Nephron progenitor cell (in vitro differentiated cells): ENCODE results near the gene SMYD1.

Source experiments
- DNase-seq: peaks from one replicate; pipeline ENCODE4 v3.0.0; 2021
- H3K27ac Mint-ChIP-seq: 2 replicates; pipeline ENCODE4 v1.8.0; 2021; ENCODE audit warnings: mild to moderate bottlenecking, moderate library complexity, mixed read lengths
- H3K27me3 Mint-ChIP-seq: 2 replicates; pipeline ENCODE4 v1.8.0; 2021; ENCODE audit warnings: mild to moderate bottlenecking, low read depth, mixed read lengths; ENCODE audit not compliant: poor library complexity
- H3K36me3 Mint-ChIP-seq: 2 replicates; pipeline ENCODE4 v1.8.0; 2021; ENCODE audit warnings: low read depth, mixed read lengths
- H3K4me1 Mint-ChIP-seq: 2 replicates; pipeline ENCODE4 v1.8.0; 2021; ENCODE audit warnings: mixed read lengths
- H3K4me3 Mint-ChIP-seq: 2 replicates; pipeline ENCODE4 v1.8.0; 2021; ENCODE audit warnings: mild to moderate bottlenecking, moderate library complexity, mixed read lengths
- H3K9me3 Mint-ChIP-seq: 2 replicates; pipeline ENCODE4 v1.8.0; 2021; ENCODE audit warnings: mild to moderate bottlenecking, moderate library complexity, mixed read lengths
- TF ChIP-seq, protein P1 (sequence below): fragments of 200-600 bp; sonication (generic); IDR thresholded peaks from 2 replicates; pipeline ENCODE4 v1.5.0; 2021; ENCODE audit warnings: antibody characterized with exemption

The SMYD1 gene

DNA sequence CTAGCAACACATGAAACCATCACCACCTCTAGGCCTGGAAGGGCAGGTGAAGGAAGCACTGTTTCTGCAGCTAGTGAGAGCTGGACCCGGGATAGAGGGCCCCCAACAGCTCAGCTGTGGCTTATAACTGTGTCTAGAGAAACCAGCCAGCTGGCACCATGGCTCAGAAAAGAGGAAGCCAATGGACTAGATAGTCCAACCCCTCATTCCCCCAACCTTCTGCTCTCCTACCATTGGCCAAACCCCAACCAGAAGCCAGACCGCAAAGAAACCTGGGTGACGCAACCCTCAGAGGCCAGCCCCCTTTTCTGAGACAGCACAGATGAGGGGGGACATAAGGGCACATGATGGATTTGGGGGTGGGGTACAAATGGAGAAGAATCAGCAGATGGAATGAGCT lies 24.3 kb downstream of the SMYD1 start:
- H3K27me3 Mint-ChIP-seq, result peaks cover 2% of the 10 kb centered on the region
- no peak overlapping the region for H3K27ac Mint-ChIP-seq
- no peak overlapping the region for H3K4me3 Mint-ChIP-seq
- H3K36me3 Mint-ChIP-seq, result no peaks in the 10 kb centered on the region
- DNase-seq, result no peak
- H3K9me3 Mint-ChIP-seq, result no peaks in the 10 kb centered on the region
- H3K4me1 Mint-ChIP-seq, result peaks cover 14% of the 10 kb centered on the region
- TF ChIP-seq, protein P1, sequence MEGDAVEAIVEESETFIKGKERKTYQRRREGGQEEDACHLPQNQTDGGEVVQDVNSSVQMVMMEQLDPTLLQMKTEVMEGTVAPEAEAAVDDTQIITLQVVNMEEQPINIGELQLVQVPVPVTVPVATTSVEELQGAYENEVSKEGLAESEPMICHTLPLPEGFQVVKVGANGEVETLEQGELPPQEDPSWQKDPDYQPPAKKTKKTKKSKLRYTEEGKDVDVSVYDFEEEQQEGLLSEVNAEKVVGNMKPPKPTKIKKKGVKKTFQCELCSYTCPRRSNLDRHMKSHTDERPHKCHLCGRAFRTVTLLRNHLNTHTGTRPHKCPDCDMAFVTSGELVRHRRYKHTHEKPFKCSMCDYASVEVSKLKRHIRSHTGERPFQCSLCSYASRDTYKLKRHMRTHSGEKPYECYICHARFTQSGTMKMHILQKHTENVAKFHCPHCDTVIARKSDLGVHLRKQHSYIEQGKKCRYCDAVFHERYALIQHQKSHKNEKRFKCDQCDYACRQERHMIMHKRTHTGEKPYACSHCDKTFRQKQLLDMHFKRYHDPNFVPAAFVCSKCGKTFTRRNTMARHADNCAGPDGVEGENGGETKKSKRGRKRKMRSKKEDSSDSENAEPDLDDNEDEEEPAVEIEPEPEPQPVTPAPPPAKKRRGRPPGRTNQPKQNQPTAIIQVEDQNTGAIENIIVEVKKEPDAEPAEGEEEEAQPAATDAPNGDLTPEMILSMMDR, result no peak

DNA sequence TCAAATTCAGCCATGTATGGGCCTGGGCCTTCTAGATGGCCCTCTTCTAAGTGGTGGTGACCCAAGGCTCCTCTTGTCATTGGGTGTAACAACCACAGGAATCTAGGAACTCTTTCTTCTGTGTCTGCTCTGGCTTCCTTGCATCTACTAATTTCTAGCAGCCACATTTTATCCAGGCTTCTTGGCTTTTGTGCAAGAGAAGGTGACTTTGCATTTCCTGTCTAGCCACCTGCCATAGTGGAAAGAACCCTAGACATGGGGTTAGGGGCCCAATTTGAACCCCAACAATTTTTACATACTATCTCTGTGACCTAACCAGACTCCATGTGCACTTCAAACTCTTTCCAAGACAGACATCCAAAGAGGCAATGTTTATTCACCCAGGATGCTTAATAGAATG lies 25.1 kb downstream of the SMYD1 start:
- Mint-ChIP-seq H3K4me3 (no peak overlapping the region), H3K4me1 (peaks cover 14% of the 10 kb centered on the region), H3K36me3 (no peaks in the 10 kb centered on the region), H3K27ac (no peak overlapping the region), H3K27me3 (peaks cover 4% of the 10 kb centered on the region), H3K9me3 (no peaks in the 10 kb centered on the region)
- TF ChIP-seq, protein P1, result no peak
- no peak for DNase-seq

DNA sequence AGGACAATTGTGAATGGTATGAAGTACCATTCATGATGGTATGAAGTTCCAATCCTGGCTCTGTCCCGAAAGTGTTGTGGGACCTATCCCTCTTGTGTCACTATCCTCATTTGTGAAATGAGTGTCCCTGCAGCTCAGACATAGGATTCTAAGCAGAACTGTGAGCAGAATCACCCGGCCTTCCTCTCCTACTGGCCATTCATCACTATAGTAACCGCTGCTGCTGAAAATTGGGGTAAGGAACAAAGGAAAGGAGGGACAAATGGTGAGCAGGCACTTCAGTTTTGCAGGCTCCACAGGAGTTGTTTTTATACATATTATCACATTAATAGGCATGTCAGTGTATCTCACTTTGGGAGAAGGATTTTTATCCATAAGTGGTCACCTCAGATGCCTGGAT lies 27.4 kb downstream of the SMYD1 start:
- no peaks in the 10 kb centered on the region for H3K36me3 Mint-ChIP-seq
- no peak for DNase-seq
- no peaks in the 10 kb centered on the region for H3K9me3 Mint-ChIP-seq
- peaks cover 17% of the 10 kb centered on the region for H3K4me1 Mint-ChIP-seq
- no peak overlapping the region for H3K4me3 Mint-ChIP-seq
- peaks cover 4% of the 10 kb centered on the region for H3K27me3 Mint-ChIP-seq
- TF ChIP-seq, protein P1, result no peak
- no peak overlapping the region for H3K27ac Mint-ChIP-seq

DNA sequence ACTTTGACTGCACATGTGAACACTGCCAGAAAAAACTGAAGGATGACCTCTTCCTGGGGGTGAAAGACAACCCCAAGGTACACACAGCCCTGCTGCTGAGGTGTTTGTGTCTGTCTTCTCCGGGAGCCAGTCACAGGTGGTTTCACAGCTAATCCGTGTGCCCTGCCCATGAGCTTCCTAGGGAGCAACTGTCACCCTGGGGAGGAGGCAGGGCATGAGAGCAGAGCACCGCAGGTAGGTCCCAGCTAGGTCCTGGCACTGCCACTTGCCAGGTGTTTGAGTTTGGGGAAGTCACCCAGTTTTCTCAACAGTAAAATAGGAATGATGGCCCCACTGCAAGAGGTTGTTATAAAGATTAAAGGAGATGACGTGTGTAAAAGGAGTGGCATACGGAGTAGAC lies 29.1 kb downstream of the SMYD1 start:
- TF ChIP-seq, protein P1, result no peak
- Mint-ChIP-seq H3K27me3 (peaks cover 4% of the 10 kb centered on the region), H3K9me3 (no peaks in the 10 kb centered on the region), H3K36me3 (no peaks in the 10 kb centered on the region), H3K27ac (no peak overlapping the region), H3K4me3 (no peak overlapping the region), H3K4me1 (peaks cover 13% of the 10 kb centered on the region)
- DNase-seq, result no peak

DNA sequence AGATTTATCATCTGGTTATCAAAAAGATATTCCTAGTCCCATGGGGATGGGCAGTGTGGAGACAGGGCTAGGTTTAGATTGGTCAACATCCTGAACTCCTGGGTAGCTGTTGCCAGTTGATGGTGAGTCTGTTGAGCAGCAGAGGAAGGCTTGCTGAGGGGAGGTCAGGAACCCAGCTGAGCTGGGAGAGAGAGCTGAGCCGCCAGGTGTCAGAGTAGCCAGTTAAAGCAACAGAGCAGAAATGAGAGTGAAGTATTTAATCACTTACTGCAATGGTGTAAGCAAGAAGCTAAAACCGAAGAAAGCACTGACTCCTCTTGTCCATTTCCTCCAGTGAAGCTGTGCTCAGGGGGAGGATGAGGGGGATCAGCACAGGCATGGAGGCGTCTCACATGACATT lies 29.6 kb downstream of the SMYD1 start:
- no peaks in the 10 kb centered on the region for H3K36me3 Mint-ChIP-seq
- TF ChIP-seq, protein P1, result no peak
- no peak overlapping the region for H3K4me3 Mint-ChIP-seq
- H3K27me3 Mint-ChIP-seq, result peaks cover 4% of the 10 kb centered on the region
- DNase-seq, result no peak
- no peaks in the 10 kb centered on the region for H3K9me3 Mint-ChIP-seq
- H3K4me1 Mint-ChIP-seq, result peaks cover 13% of the 10 kb centered on the region
- H3K27ac Mint-ChIP-seq, result no peak overlapping the region

DNA sequence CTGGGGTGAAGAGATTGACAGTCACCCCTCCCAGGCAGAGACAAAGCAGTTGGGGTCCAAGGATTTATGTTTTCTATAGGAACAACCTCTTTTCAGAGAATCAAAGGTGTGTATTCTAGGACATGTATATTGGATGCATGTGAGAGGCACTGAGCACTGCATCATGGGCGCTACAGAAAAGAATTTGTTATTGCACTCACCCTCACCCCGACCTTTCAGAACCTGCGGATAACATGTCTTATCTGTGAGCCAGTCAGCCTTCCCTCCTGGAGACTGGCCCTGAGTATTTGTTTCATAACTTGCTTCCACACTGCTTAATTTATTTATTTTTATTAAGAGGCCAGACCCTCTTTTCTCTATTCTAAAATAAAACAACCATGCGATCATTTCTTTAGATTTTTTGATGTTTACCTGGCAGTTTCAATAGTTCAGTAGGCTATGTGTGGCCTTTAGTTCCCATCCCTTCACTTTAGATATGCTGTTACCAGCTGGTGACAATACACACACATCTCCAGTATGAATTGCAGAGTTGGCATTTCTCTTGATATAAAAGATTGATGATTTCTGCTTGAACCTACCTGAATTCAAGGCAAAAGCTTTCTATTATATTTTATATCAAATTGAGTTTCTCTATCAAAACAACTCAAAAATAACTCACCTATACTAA lies 30.4 kb downstream of the SMYD1 start:
- TF ChIP-seq, protein P1, result no peak
- H3K4me3 Mint-ChIP-seq, result no peak overlapping the region
- H3K36me3 Mint-ChIP-seq, result no peaks in the 10 kb centered on the region
- no peaks in the 10 kb centered on the region for H3K9me3 Mint-ChIP-seq
- no peak overlapping the region for H3K27ac Mint-ChIP-seq
- H3K4me1 Mint-ChIP-seq, result peaks cover 13% of the 10 kb centered on the region
- no peak for DNase-seq
- peaks cover 10% of the 10 kb centered on the region for H3K27me3 Mint-ChIP-seq
